Astrocyte (in vitro differentiated cells and primary cell): ENCODE measurements around the gene SLC4A5.

Source experiments
- CTCF ChIP-seq: IDR thresholded peaks from 2 replicates; pipeline ENCODE4 v1.5.1; 2011; ENCODE audit warnings: low read depth, mild to moderate bottlenecking, inconsistent platforms, low read length, moderate library complexity; ENCODE audit not compliant: insufficient read depth
- EZH2 ChIP-seq: IDR thresholded peaks from 2 replicates; pipeline ENCODE4 v1.6.1; 2012; ENCODE audit warnings: mild to moderate bottlenecking, low read length, inconsistent platforms; ENCODE audit not compliant: insufficient read depth

GRCh38 chr2:74252862-74253261 is 90.4 kb downstream of the SLC4A5 start:
- TF ChIP-seq CTCF (no peak), EZH2 (no peak)
